Tongue (tissue), 3 donors: Measurements from ENCODE around the gene NEK8. TPM values are rescaled to one million over a fixed set of nuclear protein-coding genes. Genes with fewer than 3 reads are reported as not detected.
A peak's percentile ranks its signal among the peaks of the same experiment; 100 is the strongest.
"Not testable (repeated sequence)": the region's sequence is repeated elsewhere in the genome, so short reads cannot be mapped to it uniquely, and the experiment has no call there.

Experiments used
- DNase-seq: peaks from one replicate; pipeline ENCODE4 v3.0.0-alpha.2; 2015
- small RNA-seq: library from RNA; depleted of rRNA; stranded (forward); fragments of <200 nt; gene quantifications from one replicate; pipeline ENCODE3, GENCODE V24; 2014; ENCODE audit warnings: low replicate concordance
- total RNA-seq: library from RNA; depleted of rRNA; stranded (reverse); fragments of >200 nt; gene quantifications from one replicate; pipeline ENCODE4 v1.2.3, GENCODE V29; 2014

Gene NEK8
- total RNA-seq, 1 donor from 2014 or later = 4.1 TPM

GRCh38 chr17:28763804-28764266, 35.2 kb downstream of the NEK8 start:
- peak; percentile 89 for DNase-seq

- DNase-seq = no peak
These were observed 36.5 kb downstream of the NEK8 start for GRCh38 chr17:28765038-28765437.

GRCh38 chr17:28773736-28774135, 45.1 kb downstream of the NEK8 start:
- DNase-seq = no peak

- no peak for DNase-seq
These were observed 45.6 kb downstream of the NEK8 start for GRCh38 chr17:28774206-28774605.

GRCh38 chr17:28777178-28777577, 48.6 kb downstream of the NEK8 start:
- DNase-seq = no peak

- not testable (repeated sequence) for DNase-seq
These were observed 51.0 kb downstream of the NEK8 start for GRCh38 chr17:28779601-28780000.

- no peak for DNase-seq
These were observed 54.6 kb downstream of the NEK8 start for GRCh38 chr17:28783161-28783560.

- no peak for DNase-seq
These were observed 59.5 kb downstream of the NEK8 start for GRCh38 chr17:28788100-28788499.

Small RNA genes within 50 kb of the gene (small RNA-seq; reads per million reads assigned to genes)
- gene SNORD42A = not detected
- gene SNORD42B = 0.10 reads per million
- gene SNORD4A = not detected
- not detected for gene SNORD4B

Other genes with a start within 250 kb of the NEK8 start
- 0.21 TPM for gene FOXN1, start 222.4 kb upstream of the NEK8 start, total RNA-seq
- gene UNC119, start 176.2 kb upstream of the NEK8 start, total RNA-seq = 15.1 TPM
- 52.4 TPM for gene PIGS, start 157.3 kb upstream of the NEK8 start, total RNA-seq
- 10.7 TPM for gene ALDOC, start 151.9 kb upstream of the NEK8 start, total RNA-seq
- 12.0 TPM for gene SPAG5, start 129.8 kb upstream of the NEK8 start, total RNA-seq
- 6.9 TPM for gene RSKR, start 114.6 kb upstream of the NEK8 start, total RNA-seq
- gene BLTP2, start 83.6 kb upstream of the NEK8 start, total RNA-seq = 104 TPM
- gene SDF2, start 66.9 kb upstream of the NEK8 start, total RNA-seq = 41.4 TPM
- 51.7 TPM for gene SUPT6H, start 66.6 kb upstream of the NEK8 start, total RNA-seq
- 0.21 TPM for gene PROCA1, start 16.9 kb upstream of the NEK8 start, total RNA-seq
- 78.9 TPM for gene RAB34, start 10.9 kb upstream of the NEK8 start, total RNA-seq
- 554 TPM for gene RPL23A, start 8.8 kb upstream of the NEK8 start, total RNA-seq
- not detected for gene TLCD1, start 2.6 kb upstream of the NEK8 start, total RNA-seq
- gene TRAF4, start 15.2 kb downstream of the NEK8 start, total RNA-seq = 18.6 TPM
- gene FAM222B, start 114.0 kb downstream of the NEK8 start, total RNA-seq = 3.2 TPM
- 30.4 TPM for gene ERAL1, start 126.2 kb downstream of the NEK8 start, total RNA-seq
- gene FLOT2, start 168.9 kb downstream of the NEK8 start, total RNA-seq = 51.2 TPM
- 18.2 TPM for gene DHRS13, start 174.3 kb downstream of the NEK8 start, total RNA-seq
- gene PHF12, start 222.7 kb downstream of the NEK8 start, total RNA-seq = 23.2 TPM